Gastrocnemius medialis (tissue), 4 donors: Measurements from ENCODE around the gene PTPRT. TPM values are rescaled to one million over a fixed set of nuclear protein-coding genes. Genes with fewer than 3 reads are reported as not detected.

Experiments used
- ATAC-seq, 2 donors: fragments of 150-250 bp; one replicate each; pipeline ENCODE4 v1.9.1; 2016
- DNase-seq, 2 donors: peaks; one replicate each; pipeline ENCODE4 v3.0.0-alpha.2; 2019
- H3K27ac ChIP-seq, 4 donors: fragments of 200-600 bp; sonication (generic); 1 replicate in 1 of 4; 2 replicates in 3 of 4; pipeline ENCODE4 v1.5.1; 2016 to 2018; ENCODE audit warnings: mild to moderate bottlenecking in 2 of 4, moderate library complexity in 1 of 4
- H3K27me3 ChIP-seq, 3 donors: fragments of 200-600 bp; sonication (generic) in 2 of 3; 1 replicate in 1 of 3; 2 replicates in 2 of 3; pipeline versions ENCODE4 v1.5.1 to v1.6.0; 2016 to 2019; ENCODE audit warnings: mild to moderate bottlenecking in 1 of 3, moderate library complexity in 1 of 3
- H3K36me3 ChIP-seq, 2 donors: fragments of 200-600 bp; sonication (generic) in 1 of 2; one replicate each; pipeline ENCODE4 v1.5.1; 2017 to 2018
- H3K4me1 ChIP-seq, 2 donors: fragments of 200-600 bp; sonication (generic) in 1 of 2; one replicate each; pipeline ENCODE4 v1.5.1; 2016 to 2017; ENCODE audit warnings: mild to moderate bottlenecking in 2 of 2
- H3K4me3 ChIP-seq, 4 donors: fragments of 200-600 bp; sonication (generic) in 3 of 4; 1 replicate in 1 of 4; 2 replicates in 3 of 4; pipeline ENCODE4 v1.5.1; 2016 to 2019; ENCODE audit warnings: mild to moderate bottlenecking in 2 of 4
- H3K9me3 ChIP-seq, 3 donors: fragments of 200-600 bp; sonication (generic) in 2 of 3; 1 replicate in 1 of 3; 2 replicates in 2 of 3; pipeline ENCODE4 v1.5.1; 2016 to 2019
- CTCF ChIP-seq, 5 experiments: fragments of 450-650 bp in 3 of 5; fragments of 200-600 bp in 2 of 5; sonication (generic) in 2 of 5; IDR thresholded peaks in 4 of 5; conservative IDR thresholded peaks in 1 of 5; 1 replicate in 4 of 5; 2 replicates in 1 of 5; pipeline ENCODE4 v1.5.1; 2016 to 2019; ENCODE audit warnings: antibody characterized with exemption in 5 of 5, mild to moderate bottlenecking in 3 of 5, moderate library complexity in 3 of 5
- POLR2A ChIP-seq, 2 donors: fragments of 450-650 bp; IDR thresholded peaks; one replicate each; pipeline ENCODE4 v1.6.1; 2017; ENCODE audit warnings: antibody characterized with exemption in 2 of 2, mild to moderate bottlenecking in 2 of 2, moderate library complexity in 2 of 2
- in situ Hi-C, 4 donors: fragments of 200-750 bp; cut with MboI; loops; one replicate each; pipeline versions ENCODE4 v1.15.0 to v1.8.0; 2017; ENCODE audit warnings: low sequenced_read_pairs in 4 of 4
- intact Hi-C: fragments of 100-400 bp; cut with DNase I; formaldehyde crosslinking; loops from one replicate; pipeline ENCODE4 v1.15.1; 2023; ENCODE audit warnings: low total_unique reads
- total RNA-seq, 4 donors: library from RNA; depleted of rRNA; stranded (reverse); fragments of >200 nt; gene quantifications; one replicate each; pipeline versions ENCODE4 v1.1.0 to v1.2.3, GENCODE V29; 2016

Gene PTPRT
- total RNA-seq, 4 donors from 2014 or later, result not detected

- TF ChIP-seq CTCF (IDR thresholded peaks at IDR 0.05 in 4 of 5, conservative IDR thresholded peaks at IDR 0.05 in 1 of 5) (no peak), POLR2A (IDR thresholded peaks at IDR 0.05) (no peak)
- no peak overlapping the region for H3K27ac ChIP-seq
- in situ Hi-C loops, result no loop called here
- no peaks in the 10 kb centered on the region for H3K36me3 ChIP-seq
- no peaks in the 10 kb centered on the region for H3K4me1 ChIP-seq
- H3K4me3 ChIP-seq, result no peak overlapping the region
- no peaks in the 10 kb centered on the region for H3K27me3 ChIP-seq
- DNase-seq (no peak), ATAC-seq (no peak)
- intact Hi-C loops, result no loop called here
- no peaks in the 10 kb centered on the region for H3K9me3 ChIP-seq
These were observed 66.5 kb downstream of the PTPRT start for GRCh38 chr20:43123180-43123579.

GRCh38 chr20:43119720-43120119, 70.0 kb downstream of the PTPRT start:
- intact Hi-C loops, result no loop called here
- Histone ChIP-seq H3K27ac (no peak overlapping the region), H3K27me3 (no peaks in the 10 kb centered on the region), H3K36me3 (no peaks in the 10 kb centered on the region), H3K9me3 (no peaks in the 10 kb centered on the region), H3K4me1 (no peaks in the 10 kb centered on the region), H3K4me3 (no peak overlapping the region)
- ATAC-seq (no peak), DNase-seq (no peak)
- in situ Hi-C loops, result no loop called here
- no peak for TF ChIP-seq POLR2A (IDR thresholded peaks at IDR 0.05)
- no peak for TF ChIP-seq CTCF (IDR thresholded peaks at IDR 0.05 in 4 of 5, conservative IDR thresholded peaks at IDR 0.05 in 1 of 5)

GRCh38 chr20:43102394-43102793, 87.3 kb downstream of the PTPRT start:
- no peaks in the 10 kb centered on the region for H3K9me3 ChIP-seq
- in situ Hi-C loops, result no loop called here
- H3K36me3 ChIP-seq, result no peaks in the 10 kb centered on the region
- ATAC-seq (no peak), DNase-seq (no peak)
- no peaks in the 10 kb centered on the region for H3K27me3 ChIP-seq
- no peak overlapping the region for H3K4me3 ChIP-seq
- TF ChIP-seq POLR2A (IDR thresholded peaks at IDR 0.05), result no peak
- H3K4me1 ChIP-seq, result no peaks in the 10 kb centered on the region
- intact Hi-C loops, result no loop called here
- no peak overlapping the region for H3K27ac ChIP-seq

GRCh38 chr20:43096931-43097260, 92.8 kb downstream of the PTPRT start:
- Histone ChIP-seq H3K27me3 (no peaks in the 10 kb centered on the region), H3K9me3 (no peaks in the 10 kb centered on the region), H3K36me3 (no peaks in the 10 kb centered on the region), H3K4me3 (no peak overlapping the region), H3K27ac (no peak overlapping the region), H3K4me1 (no peaks in the 10 kb centered on the region)
- ATAC-seq, result no peak
- in situ Hi-C loops, result no loop called here
- no peak for TF ChIP-seq CTCF (IDR thresholded peaks at IDR 0.05 in 4 of 5, conservative IDR thresholded peaks at IDR 0.05 in 1 of 5)
- TF ChIP-seq POLR2A (IDR thresholded peaks at IDR 0.05), result no peak
- intact Hi-C loops, result no loop called here
- no peak for DNase-seq

- TF ChIP-seq CTCF (IDR thresholded peaks at IDR 0.05 in 4 of 5, conservative IDR thresholded peaks at IDR 0.05 in 1 of 5) (no peak), POLR2A (IDR thresholded peaks at IDR 0.05) (no peak)
- H3K4me1 ChIP-seq, result no peaks in the 10 kb centered on the region
- no peak overlapping the region for H3K27ac ChIP-seq
- H3K27me3 ChIP-seq, result no peaks in the 10 kb centered on the region
- no peaks in the 10 kb centered on the region for H3K9me3 ChIP-seq
- DNase-seq, result no peak
- H3K36me3 ChIP-seq, result no peaks in the 10 kb centered on the region
- in situ Hi-C loops (no loop called here), intact Hi-C loops (no loop called here)
- no peak for ATAC-seq
- no peak overlapping the region for H3K4me3 ChIP-seq
These were observed 93.4 kb downstream of the PTPRT start for GRCh38 chr20:43096126-43096930.
